ENCODE measurements around the gene CCNL2.
"Not testable (repeated sequence)": the region's sequence is repeated elsewhere in the genome, so short reads cannot be mapped to it uniquely, and the experiment has no call there.

Gene CCNL2

DNA sequence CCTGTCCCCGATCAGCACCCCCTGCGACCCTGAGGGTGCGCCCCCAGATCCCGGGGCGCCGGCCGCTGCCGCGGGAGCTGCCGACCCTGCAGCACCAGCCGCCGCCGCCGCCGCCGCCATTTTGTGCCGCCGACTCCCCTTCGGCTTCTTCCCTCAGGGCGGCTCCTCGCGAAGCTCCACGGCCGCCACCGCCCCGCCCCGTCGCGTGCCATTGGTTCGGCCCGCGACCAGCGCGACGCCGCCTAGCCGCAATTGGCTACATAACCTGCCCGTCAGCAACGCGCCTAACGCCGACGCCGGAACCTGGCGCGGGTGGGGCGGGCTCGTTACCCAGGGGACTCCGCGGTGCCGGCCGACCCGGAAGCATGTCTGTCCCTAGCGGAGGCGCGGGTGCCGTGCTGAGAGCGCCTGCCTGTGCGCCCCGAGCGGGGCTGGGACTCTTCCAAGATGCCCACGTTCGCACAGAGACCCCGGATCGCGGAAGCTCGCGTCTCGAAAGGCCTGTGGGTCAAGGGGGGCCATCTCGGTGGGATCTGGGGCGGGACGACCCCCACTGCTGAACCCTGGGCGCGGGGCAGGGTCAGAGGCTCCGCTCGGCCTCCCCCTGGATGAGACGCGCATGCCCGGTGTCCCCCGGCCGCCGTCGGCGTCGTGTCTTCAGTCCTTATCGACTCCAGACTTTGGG lies at the start of gene CCNL2:
TSS of gene CCNL2 (minus strand) at position 149 of the 685 bp plus-strand sequence. CDS start at position 120, 29 bp downstream.
- peak; percentile 96 for DNase-seq (ENCODE audit: low read depth)

DNA sequence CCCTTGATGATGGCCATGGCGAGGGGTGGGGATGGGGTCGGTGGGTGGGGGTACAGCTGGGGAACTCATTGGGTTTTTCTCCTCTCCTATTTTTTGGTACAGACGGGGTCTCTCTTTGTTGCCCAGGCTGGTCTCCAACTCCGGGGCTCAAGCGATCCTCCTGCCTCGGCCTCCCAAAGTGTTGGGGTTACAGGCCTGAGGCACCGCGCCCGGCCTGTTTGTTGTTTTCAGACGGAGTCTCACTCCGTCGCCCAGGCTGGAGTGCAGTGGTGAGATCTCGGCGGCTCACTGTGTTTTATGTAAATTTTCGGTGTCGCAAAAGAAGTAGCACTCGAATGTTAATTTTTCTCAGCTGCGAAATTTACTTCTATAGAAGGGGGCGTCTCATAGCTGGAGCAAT lies 47.5 kb upstream of the CCNL2 start:
- not testable (repeated sequence) for DNase-seq (ENCODE audit: low read depth)

DNA sequence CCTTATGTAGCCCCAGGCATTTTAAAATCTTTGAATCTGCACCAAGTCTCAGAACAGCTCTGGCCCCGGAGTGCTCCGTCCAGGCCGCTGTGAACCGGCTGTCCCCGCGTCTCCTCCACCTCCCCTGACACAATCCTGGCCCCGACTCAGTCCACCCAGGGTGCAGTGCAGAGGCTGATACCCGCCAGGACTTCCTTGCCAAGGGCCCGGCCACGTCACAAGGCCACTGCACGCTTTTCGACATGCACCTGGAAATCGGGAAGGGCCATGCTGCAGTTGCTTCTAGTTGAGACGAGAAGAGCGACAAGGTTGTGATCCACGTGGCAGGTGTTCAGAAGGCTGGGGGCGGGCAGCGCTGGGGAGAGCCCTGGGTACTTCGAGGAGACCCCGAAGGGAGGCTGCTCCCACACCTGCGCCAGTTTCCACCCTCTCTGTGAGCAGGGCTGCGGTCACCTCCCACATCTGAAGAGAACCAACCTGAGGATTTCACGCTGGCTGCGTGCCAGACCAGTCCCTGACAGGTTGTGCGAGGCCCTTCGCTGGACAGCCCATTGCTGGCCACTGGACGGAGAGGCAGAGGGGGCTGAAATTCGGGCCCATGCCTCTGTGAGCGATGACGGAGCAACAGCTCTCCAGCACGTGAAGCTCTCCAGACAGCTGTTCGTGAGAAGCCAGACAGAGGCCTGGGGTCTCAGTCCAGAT lies 43.1 kb upstream of the CCNL2 start:
- DNase-seq (ENCODE audit: low read depth) = no peak

DNA sequence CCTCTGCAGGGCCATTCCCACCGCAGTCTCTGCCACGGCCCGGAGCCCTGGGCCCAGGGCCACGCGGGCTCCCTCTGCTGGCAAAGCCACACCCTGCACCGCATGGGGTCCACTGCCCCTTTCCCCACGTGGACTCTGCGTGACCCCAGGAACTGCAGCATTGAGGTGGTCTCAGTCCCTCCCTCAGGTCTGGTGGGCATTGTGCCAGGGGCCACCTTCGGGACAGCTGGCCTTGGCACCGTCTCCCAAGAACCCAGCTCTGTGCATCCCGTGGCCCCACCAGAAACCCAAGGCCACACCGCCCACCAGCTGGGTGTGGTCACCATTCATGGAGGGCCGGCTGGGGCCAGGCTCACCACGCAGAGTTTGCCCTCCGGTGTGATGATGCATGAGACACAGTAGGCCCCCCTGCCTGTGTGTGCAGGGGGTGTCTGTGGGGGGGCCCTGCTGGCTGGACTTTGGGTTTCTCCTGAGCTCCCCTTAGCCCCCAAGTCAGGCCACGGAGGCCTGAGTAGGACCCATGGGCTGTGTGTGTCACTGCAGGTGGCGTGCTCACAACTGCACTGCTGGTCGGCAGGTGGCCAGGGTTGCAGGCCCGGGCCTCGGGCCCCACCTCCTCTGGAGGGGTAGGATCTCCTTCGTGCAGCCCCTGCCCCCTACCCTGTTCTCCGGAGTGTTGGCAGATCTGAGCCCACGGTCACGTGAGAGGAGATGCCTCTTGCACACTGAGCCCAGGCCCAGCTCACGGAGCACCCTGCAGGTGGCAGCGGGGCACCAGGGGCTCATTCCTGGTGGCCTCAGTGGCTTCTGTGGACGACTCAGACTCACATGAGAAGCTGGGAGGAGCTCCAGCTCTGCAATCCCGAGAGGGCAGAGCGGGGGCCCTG lies 42.1 kb upstream of the CCNL2 start:
- DNase-seq (ENCODE audit: low read depth) = peak; percentile 13

DNA sequence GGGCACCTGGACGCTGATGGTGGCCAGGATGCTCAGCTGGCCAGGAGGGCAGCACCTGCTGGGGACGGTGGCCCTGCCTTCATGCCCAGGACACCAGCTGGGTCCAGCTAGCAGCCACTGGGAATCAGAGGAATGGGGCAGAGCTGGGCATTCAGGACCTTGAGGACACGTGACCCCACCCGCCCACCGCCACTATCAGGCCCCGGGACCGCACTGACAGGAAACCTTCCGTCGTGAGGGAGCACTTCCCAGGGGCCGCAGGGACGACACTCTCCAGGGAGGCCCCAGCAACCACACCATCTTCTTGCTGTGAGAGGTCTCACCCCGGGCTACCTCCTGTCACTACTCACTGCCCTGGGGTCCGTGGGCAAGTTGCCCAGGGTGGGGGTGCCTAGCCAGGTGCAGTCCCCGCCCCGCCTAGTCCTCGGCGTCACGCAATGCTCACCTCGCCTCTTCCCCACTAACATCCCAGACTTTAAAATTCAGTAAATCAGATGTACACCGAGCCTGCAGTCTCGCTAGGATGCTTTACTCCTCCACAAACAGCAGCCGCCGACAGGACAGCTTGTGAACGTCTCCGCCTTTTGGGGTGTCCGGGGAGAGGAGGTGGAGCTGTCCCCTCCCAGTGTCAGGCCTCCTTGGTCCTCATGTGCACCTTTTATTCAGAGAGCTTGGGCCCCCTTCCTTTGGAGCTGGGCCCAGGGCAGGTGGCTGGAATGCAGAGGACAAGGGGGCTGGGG lies 41.3 kb upstream of the CCNL2 start:
- DNase-seq (ENCODE audit: low read depth) = no peak

DNA sequence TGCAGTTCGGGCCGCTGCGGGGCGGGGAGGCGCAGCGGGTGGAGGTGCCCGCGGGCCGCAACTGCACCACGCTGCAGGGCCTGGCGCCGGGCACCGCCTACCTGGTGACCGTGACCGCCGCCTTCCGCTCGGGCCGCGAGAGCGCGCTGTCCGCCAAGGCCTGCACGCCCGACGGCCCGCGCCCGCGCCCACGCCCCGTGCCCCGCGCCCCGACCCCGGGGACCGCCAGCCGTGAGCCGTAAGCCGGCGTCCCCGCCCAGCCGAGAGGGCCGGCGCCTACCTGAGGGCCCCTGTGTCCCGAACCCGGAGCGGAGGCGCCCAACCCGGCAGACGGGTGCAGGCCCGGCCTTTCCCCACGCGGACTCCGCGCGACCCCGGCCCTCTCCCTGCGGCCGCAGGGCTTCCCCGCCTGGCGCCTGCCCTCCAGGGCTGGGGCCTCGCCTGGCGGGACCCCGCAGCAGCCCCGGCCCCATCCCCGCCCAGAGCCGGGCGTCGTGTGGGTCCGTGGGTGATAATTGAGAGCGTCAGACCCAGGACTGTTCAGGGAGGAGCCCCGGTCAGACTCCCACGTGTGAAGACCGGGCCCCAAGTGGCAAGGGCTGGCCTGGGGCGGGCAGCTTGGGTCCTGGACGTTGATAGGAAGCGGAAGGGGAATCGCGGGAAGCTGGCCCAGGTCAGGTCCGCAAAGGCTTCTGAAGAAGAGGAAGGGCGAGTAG lies 40.6 kb upstream of the CCNL2 start:
- no peak for DNase-seq (ENCODE audit: low read depth)

DNA sequence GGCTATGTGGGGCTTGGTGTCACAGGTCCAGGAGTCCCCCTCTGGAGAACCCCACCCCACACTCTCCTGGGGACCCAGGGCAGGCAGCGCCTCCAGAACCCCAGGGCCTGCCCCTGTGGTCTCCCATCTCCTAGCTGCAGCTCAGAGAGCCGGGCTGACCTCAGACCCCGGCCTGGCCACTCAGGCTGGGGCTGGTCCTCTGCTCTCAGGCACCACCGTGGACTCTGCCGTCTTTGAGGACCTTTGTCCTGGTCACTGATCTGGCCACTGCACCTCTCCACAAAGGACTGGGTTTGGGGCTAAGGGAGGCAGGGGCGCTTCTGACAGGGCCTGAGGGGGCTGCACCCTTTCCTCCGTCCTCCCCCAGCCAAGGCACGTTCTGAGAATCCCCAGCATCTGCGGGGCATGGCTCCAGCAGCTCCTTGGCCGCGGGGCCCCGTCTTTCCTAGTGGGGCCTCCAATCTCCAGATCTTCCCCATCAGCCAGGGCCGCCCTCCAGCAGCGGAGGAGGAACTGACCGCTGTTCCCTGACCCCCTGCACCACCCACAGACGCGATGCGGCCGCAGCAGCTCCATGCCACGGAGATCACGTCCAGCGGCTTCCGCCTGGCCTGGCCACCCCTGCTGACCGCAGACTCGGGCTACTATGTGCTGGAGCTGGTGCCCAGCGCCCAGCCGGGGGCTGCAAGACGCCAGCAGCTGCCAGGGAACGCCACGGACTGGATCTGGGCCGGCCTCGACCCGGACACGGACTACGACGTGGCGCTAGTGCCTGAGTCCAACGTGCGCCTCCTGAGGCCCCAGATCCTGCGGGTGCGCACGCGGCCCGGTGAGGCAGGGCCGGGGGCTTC lies 39.6 kb upstream of the CCNL2 start:
- no peak for DNase-seq (ENCODE audit: low read depth)

DNA sequence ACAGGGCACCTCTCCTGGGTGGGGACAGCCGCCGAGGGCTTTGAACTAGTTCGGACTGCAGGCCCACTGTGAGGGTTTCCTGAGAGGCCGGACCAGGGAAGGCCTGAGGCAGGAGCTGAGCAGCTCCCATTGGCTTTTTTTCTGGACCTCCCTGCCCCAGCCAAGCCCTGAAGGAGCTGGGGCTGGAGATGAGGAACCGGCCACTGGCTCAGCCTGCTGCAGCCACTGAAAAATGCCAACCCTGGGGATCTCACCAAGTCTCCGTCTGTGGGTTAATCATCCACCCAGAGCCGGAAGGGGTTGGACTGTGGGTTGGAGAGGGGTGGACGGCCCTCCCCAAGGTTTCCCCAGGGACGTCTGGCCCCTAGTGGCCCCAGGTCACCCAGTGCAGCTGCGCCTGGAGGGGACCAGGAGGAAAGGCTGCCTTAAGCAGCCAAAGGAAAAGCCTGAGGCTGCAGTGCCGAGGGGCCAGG lies 38.8 kb upstream of the CCNL2 start:
- peak; percentile 17 for DNase-seq (ENCODE audit: low read depth)

DNA sequence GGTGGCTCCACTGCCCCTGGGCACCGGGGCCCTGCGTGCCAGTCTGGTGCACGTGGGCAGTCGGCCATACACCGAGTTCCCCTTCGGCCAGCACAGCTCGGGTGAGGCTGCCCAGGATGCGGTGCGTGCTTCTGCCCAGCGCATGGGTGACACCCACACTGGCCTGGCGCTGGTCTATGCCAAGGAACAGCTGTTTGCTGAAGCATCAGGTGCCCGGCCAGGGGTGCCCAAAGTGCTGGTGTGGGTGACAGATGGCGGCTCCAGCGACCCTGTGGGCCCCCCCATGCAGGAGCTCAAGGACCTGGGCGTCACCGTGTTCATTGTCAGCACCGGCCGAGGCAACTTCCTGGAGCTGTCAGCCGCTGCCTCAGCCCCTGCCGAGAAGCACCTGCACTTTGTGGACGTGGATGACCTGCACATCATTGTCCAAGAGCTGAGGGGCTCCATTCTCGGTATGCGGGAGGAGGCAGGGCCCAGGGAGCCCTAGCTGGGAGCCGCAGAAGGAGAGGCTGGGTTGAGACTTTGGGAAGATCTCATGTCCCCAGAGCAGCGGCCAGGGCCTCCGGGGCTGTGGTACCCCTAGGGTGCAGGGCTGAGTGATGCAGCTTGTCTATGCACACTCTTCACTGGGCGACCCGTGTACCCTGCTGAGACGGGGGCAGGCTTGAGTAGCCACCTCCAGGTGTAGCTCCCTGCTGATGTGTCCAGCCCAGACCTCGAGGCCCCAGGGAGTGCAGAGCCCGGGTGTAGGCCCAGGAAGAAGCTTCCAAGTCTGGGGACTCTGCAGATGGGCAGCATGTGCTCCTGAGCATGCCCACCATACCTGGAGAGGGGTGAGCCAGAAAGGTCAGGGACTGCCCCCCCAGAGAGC lies 38.1 kb upstream of the CCNL2 start:
- DNase-seq (ENCODE audit: low read depth) = no peak

DNA sequence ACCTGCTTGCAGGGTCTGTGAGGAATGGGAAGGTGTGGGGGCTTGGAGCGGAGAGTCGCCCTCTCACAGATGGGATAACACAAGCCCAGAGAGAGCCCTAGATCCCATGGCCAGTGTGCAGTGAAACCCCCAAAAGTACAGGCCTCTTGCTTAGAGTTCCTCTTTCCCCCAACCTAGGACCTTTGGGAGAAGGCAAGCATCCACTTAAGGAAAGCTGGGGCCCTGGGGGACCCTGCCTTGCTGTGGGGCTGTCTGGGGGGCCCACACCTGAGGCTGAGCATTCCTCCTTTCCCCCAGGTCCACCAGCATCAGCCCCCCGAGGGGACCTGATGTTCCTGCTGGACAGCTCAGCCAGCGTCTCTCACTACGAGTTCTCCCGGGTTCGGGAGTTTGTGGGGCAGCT lies 37.5 kb upstream of the CCNL2 start:
- no peak for DNase-seq (ENCODE audit: low read depth)

DNA sequence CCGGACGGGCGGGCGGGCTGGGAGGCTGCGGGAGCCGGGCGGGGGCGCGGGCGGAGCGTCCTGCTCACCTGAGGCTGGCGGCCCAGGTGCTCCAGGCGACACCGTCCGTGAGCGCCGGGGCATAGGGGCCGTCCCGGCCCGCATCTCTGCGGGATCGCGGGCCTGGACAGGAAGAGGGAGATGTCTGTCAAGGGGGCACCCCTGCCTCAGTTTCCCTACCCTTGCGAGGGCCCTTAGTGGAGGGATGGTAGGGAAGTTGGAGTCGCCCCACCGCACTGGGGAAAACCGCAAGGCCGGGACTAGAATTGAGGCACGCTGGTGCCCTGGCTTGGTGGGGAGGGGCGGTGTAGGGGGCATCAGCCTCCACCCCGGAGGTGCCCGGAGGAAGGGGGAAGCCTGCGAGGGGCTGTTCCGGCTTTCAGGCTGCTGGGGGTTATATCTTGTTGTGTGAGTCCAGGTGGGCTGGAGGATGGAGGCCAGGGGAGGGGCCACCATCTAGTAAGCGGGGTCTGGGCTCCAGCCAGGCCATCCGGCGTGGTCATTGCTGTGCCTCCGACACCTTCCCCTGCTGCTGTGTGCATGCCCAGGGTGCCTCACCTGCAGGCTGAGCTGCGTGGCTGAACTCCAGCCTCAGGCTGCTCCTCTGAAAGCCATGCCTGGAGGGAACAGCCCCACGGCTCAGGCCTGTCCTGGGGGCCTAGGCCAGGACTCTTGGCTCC lies 36.9 kb upstream of the CCNL2 start:
- no peak for DNase-seq (ENCODE audit: low read depth)

DNA sequence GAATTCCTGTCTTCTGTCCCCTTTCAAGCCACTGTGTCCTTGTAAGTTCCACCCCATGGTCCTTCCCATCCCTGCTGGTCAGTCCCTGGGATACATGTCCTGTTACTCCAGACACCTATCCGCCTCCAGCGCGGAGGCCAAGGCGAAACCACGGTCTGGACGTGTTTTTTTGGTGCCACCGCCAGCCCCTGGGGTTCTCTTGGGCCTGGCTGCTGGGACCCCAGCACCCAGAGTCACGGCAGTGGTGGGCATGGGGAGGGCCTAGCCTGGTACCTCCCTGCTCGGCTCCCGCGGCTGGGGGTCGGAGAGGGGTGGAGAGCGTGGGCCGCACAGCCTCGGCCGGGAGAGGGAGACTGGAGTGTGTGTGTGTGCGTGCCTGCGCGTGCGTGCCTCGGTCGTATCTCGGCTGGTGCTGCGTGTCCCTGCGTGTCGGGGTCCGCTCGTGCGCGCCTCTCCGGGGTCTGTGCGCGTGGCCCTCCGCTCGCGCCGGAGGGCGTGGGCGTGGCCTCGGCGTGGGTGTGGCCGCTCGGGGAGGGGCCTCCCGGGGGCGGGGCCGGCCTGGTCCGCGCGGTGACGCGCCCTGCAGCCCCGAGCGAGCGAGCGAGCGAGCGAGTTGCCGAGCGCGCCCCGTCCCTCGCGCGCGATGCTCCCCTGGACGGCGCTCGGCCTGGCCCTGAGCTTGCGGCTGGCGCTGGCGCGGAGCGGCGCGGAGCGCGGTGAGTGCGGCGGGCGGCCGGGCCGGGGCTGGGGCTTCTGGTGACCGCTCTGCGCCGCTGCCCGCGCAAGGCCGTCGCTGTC lies 36.2 kb upstream of the CCNL2 start, which contains the start of gene VWA1:
TSS of gene VWA1 (plus strand) at position 585 of the 798 bp plus-strand sequence. CDS start at position 644, 59 bp downstream.
- DNase-seq (ENCODE audit: low read depth) = peak; percentile 50

DNA sequence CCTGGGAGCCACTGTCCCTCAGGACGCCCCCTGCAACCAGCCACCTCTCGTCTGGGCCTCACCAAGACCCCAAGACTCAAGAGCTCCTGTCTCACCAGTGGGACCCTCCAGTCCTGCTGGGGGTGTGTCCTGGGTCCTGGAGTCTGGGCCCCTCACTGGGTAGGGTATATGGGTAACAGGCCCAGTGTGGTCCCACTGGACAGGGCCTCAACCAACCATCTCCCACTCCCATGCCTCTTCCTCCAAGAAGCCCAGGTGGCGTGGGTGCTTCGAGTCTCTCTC lies 35.6 kb upstream of the CCNL2 start:
- DNase-seq (ENCODE audit: low read depth) = no peak

DNA sequence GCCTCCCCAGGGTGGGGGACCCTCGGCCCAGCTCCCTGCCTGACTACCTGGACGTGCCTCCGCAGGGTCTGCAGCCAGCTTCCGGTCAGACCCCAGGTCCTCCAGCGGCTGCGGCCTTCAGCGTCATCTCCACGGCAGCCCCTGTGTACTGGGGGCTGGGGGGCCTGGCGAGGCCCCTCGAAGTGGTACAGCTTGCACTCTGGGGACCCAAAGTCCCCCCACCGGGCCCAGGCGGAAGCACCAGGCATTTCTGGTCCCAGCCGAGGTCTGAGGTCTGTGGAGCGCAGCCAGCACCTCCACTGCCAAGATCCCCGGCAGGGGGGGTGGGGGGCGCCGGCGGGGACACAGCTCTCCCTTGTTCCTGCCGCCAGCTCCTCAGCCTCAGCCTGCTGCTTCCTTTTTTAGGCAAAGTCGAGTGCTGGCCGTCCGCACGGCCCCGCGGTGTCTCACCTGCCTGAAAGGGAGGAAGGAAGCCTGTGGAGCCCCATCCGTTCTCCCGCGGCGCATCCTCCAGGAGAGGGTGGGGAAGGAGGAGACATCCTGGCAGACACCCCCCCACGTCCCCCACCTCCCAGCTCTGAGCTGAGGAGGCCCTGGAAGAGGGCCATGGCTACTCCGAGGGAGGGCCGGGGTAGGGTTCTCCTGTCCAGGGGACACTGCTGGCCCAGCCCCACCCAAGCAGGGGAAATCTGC lies 35.1 kb upstream of the CCNL2 start:
- DNase-seq (ENCODE audit: low read depth) = no peak

DNA sequence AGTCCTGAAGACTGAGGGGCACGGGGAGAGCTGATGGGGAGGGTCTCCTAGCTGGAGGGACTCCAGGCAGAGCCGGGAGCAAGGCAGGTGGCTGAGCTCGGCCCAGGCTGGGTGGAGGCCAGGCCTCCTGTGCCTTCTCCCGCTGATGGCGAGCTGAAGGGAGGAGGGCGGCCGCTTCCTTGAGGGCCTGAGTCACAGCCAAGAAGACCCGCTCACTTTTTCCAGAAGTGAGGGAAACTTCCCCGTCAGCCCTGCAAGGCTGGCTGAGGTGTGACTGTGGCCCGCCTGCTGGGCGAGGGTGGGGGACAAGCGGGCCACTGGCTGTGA lies 34.6 kb upstream of the CCNL2 start:
- DNase-seq (ENCODE audit: low read depth) = peak; percentile 17

DNA sequence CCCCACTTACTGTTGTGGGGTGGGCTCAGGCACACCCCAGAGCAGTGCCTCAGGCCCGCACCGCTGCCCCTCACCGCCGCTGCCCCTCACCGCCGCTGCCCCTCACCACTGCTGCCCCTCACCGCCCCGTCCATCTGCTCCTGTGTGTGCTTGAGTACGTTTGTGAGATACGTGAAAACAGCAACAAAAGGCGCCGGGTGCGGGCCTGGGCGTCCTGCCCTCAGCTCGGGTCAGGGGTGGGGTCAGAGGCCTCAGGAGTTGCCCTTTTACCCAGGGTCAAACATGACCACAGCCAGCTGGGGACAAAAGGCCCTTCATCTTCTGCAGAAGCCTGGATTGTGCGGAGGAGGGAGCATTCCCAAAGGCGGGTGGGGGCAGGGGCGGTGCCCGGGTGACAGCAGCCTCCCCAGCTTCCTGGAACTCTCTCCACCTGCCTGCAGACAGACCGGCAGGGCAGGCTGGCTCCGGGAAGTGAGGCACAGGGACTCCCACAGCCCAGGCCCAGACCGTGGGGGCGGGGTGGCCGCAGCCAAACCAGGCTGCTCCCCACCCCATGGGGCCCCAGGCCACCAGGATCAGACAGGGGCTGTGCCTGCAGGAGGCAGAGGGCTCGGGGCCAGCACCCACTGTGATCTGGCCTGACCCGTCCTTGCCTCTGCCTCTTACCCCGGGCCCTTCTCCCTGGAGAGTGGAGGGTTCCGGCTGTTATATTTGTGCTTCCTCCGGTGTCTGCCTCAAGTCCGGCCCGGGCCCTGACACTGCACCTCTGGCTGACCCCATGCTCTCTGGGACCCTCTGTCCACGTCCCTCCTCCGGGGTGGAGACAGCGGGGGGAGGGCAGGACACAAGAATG lies 34.0 kb upstream of the CCNL2 start:
- no peak for DNase-seq (ENCODE audit: low read depth)

All from amniotic epithelial cell (primary cell).